ENCODE results near the gene PTPRG. TPM values are rescaled to one million over a fixed set of nuclear protein-coding genes. Genes with fewer than 3 reads are reported as not detected.

Gene PTPRG
- polyA plus RNA-seq, 1 donor (not counting 4 experiments of a cell fraction or from before 2014, with no cell fraction given) = 12.1 TPM

DNA sequence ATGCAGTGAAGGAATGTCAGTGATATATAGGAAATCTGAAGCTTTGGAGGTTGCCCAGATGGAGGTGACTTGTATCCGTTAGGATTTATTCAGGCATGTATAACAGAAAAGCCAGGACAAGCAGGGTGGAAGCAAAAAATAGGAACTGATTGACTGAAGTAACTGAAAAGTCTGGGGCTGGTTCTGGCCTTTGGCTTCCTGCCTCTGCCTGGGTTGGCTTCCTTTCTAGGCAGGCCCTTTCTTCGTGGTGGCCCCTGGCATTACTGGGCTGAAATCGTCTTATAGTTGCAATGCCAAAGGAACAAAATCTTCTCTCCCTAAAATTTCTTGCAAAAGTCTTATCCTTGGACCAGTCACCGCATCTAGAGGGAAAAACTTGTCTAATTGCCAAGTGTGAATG lies 386.1 kb downstream of the PTPRG start:
- no peak overlapping the region for H3K27ac ChIP-seq (ENCODE audit: control insufficient read depth, insufficient read depth, low read length)
- H4K20me1 ChIP-seq (ENCODE audit: control insufficient read depth, extremely low read depth, insufficient read depth, low read length) = no peaks in the 10 kb centered on the region
- no peak for FAIRE-seq
- no peaks in the 10 kb centered on the region for H3K79me2 ChIP-seq (ENCODE audit: control insufficient read depth, insufficient read depth, low read length)
- DNase-seq (ENCODE audit: low read depth, low spot score) = no peak
- dilution Hi-C loops (cut with MboI; ENCODE audit: extremely low pct_ligation_motif_present, low sequenced_read_pairs) = no loop called here
- H3K4me3 ChIP-seq (ENCODE audit: control insufficient read depth in 2 of 3, extremely low read depth in 1 of 3, insufficient read depth in 2 of 3, low read depth in 1 of 3, low read length in 3 of 3) = no peak overlapping the region
- no peaks in the 10 kb centered on the region for H3K36me3 ChIP-seq (ENCODE audit: control insufficient read depth in 2 of 2, extremely low read depth in 1 of 2, insufficient read depth in 2 of 2, low read length in 2 of 2)
- no peaks in the 10 kb centered on the region for H3K4me1 ChIP-seq (ENCODE audit: control insufficient read depth, extremely low read depth, insufficient read depth, low read length)
- no peak overlapping the region for H3K9ac ChIP-seq (ENCODE audit: control insufficient read depth, extremely low read depth, insufficient read depth, low read length)
- H3K9me3 ChIP-seq (ENCODE audit: control insufficient read depth, low read depth, low read length) = no peaks in the 10 kb centered on the region
- no peak overlapping the region for H3K4me2 ChIP-seq (ENCODE audit: control insufficient read depth, extremely low read depth, insufficient read depth, low read depth, low read length)
- H3K27me3 ChIP-seq (ENCODE audit: control insufficient read depth, extremely low read depth, insufficient read depth, low read length) = no peaks in the 10 kb centered on the region
- no peaks in the 10 kb centered on the region for H3K9me1 ChIP-seq (ENCODE audit: control insufficient read depth, extremely low read depth, insufficient read depth, low read length)
- H2AFZ ChIP-seq (ENCODE audit: control insufficient read depth, low read length) = no peak overlapping the region
- no peak for TF ChIP-seq EZH2 (IDR thresholded peaks at IDR 0.05; ENCODE audit: low read length)
- TF ChIP-seq, protein P1, sequence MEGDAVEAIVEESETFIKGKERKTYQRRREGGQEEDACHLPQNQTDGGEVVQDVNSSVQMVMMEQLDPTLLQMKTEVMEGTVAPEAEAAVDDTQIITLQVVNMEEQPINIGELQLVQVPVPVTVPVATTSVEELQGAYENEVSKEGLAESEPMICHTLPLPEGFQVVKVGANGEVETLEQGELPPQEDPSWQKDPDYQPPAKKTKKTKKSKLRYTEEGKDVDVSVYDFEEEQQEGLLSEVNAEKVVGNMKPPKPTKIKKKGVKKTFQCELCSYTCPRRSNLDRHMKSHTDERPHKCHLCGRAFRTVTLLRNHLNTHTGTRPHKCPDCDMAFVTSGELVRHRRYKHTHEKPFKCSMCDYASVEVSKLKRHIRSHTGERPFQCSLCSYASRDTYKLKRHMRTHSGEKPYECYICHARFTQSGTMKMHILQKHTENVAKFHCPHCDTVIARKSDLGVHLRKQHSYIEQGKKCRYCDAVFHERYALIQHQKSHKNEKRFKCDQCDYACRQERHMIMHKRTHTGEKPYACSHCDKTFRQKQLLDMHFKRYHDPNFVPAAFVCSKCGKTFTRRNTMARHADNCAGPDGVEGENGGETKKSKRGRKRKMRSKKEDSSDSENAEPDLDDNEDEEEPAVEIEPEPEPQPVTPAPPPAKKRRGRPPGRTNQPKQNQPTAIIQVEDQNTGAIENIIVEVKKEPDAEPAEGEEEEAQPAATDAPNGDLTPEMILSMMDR (optimal IDR thresholded peaks at IDR 0.05 in 1 of 3, IDR thresholded peaks at IDR 0.05 in 1 of 3, conservative IDR thresholded peaks at IDR 0.05 in 1 of 3; ENCODE audit: extremely low read depth in 1 of 3, insufficient read depth in 2 of 3, low read length in 3 of 3) = no peak

DNA sequence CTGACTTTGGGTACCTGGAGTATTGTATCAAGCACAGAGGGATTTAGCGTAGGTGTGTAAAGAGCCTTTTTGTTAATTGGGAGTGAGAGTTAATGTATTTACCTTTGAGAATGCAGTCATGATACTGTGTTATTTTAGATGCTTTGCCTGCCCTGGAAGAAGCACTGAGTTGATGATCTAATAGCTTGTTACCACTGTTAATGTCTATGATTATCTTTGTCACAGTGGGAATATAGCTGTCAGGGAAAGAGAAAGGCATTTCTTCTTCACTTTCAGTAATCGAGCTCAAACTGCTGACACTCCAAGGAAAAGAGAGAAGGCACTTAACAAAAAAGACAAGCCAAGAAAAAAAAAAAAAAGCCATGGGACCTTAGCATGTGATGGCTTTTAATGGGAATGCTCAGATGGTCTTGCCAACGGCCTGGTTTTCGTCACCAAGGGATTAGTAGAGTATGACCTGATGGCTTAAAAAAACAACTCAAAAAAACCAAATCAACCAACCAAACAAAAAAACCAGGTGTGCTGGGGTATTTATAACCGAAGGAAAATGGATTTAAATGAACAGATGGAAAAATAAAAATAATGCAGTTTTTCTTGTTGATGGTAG lies 387.4 kb downstream of the PTPRG start:
- H3K9me1 ChIP-seq (ENCODE audit: control insufficient read depth, extremely low read depth, insufficient read depth, low read length) = no peaks in the 10 kb centered on the region
- dilution Hi-C loops (cut with MboI; ENCODE audit: extremely low pct_ligation_motif_present, low sequenced_read_pairs) = no loop called here
- H4K20me1 ChIP-seq (ENCODE audit: control insufficient read depth, extremely low read depth, insufficient read depth, low read length) = no peaks in the 10 kb centered on the region
- DNase-seq (ENCODE audit: low read depth, low spot score) (no peak), FAIRE-seq (no peak)
- no peak overlapping the region for H3K4me3 ChIP-seq (ENCODE audit: control insufficient read depth in 2 of 3, extremely low read depth in 1 of 3, insufficient read depth in 2 of 3, low read depth in 1 of 3, low read length in 3 of 3)
- H3K9ac ChIP-seq (ENCODE audit: control insufficient read depth, extremely low read depth, insufficient read depth, low read length) = no peak overlapping the region
- H3K4me2 ChIP-seq (ENCODE audit: control insufficient read depth, extremely low read depth, insufficient read depth, low read depth, low read length) = no peak overlapping the region
- no peaks in the 10 kb centered on the region for H3K27me3 ChIP-seq (ENCODE audit: control insufficient read depth, extremely low read depth, insufficient read depth, low read length)
- no peak overlapping the region for H2AFZ ChIP-seq (ENCODE audit: control insufficient read depth, low read length)
- H3K36me3 ChIP-seq (ENCODE audit: control insufficient read depth in 2 of 2, extremely low read depth in 1 of 2, insufficient read depth in 2 of 2, low read length in 2 of 2) = no peaks in the 10 kb centered on the region
- no peaks in the 10 kb centered on the region for H3K4me1 ChIP-seq (ENCODE audit: control insufficient read depth, extremely low read depth, insufficient read depth, low read length)
- no peak for TF ChIP-seq EZH2 (IDR thresholded peaks at IDR 0.05; ENCODE audit: low read length)
- TF ChIP-seq, protein P1 (optimal IDR thresholded peaks at IDR 0.05 in 1 of 3, IDR thresholded peaks at IDR 0.05 in 1 of 3, conservative IDR thresholded peaks at IDR 0.05 in 1 of 3; ENCODE audit: extremely low read depth in 1 of 3, insufficient read depth in 2 of 3, low read length in 3 of 3) = no peak
- H3K9me3 ChIP-seq (ENCODE audit: control insufficient read depth, low read depth, low read length) = no peaks in the 10 kb centered on the region
- no peaks in the 10 kb centered on the region for H3K79me2 ChIP-seq (ENCODE audit: control insufficient read depth, insufficient read depth, low read length)
- H3K27ac ChIP-seq (ENCODE audit: control insufficient read depth, insufficient read depth, low read length) = no peak overlapping the region

All from keratinocyte (primary cell).